DOHH2 (cell line): ENCODE measurements around the gene PYM1.

Experiments used
- CTCF ChIP-seq: fragments of 200-600 bp; sonication (generic); IDR thresholded peaks from one replicate; pipeline ENCODE4 v1.5.1; 2014; ENCODE audit warnings: antibody characterized with exemption, mild to moderate bottlenecking, low read depth, low read length; ENCODE audit not compliant: poor library complexity, severe bottlenecking
- EZH2phosphoT487 ChIP-seq: fragments of 200-600 bp; sonication (generic); IDR thresholded peaks from 2 replicates; pipeline ENCODE4 v1.6.1; 2017; ENCODE audit warnings: borderline replicate concordance, mild to moderate bottlenecking, antibody characterized with exemption, low read length, moderate library complexity, mixed read lengths

- TF ChIP-seq CTCF = no peak
- TF ChIP-seq EZH2phosphoT487 = no peak
These were observed 10.3 kb upstream of the PYM1 start for GRCh38 chr12:55937981-55938380.
